GM19351 (cell line): ENCODE measurements around the gene EVX2.

Source experiments
- ATAC-seq: cut with Tn5 transposase; IDR thresholded peaks from one replicate; pipeline ENCODE4 v1.9.1; 2021; ENCODE audit warnings: mild to moderate bottlenecking, moderate library complexity; ENCODE audit not compliant: unreplicated experiment

EVX2 gene

GRCh38 chr2:176084611-176085119, 903 bp upstream of the EVX2 start:
- ATAC-seq = no peak

GRCh38 chr2:176082824-176083751, 674 bp downstream of the EVX2 start:
- ATAC-seq = no peak

- ATAC-seq = no peak
Measured at GRCh38 chr2:176082525-176082823, 1.3 kb downstream of the EVX2 start.

- ATAC-seq = no peak
Measured at GRCh38 chr2:176081837-176082524, 1.8 kb downstream of the EVX2 start.

GRCh38 chr2:176081376-176081836, 2.4 kb downstream of the EVX2 start:
- no peak for ATAC-seq

- ATAC-seq = no peak
Measured at GRCh38 chr2:176080540-176081375, 3.0 kb downstream of the EVX2 start.

GRCh38 chr2:176079831-176080539, 3.8 kb downstream of the EVX2 start:
- peak; percentile 68 for ATAC-seq

GRCh38 chr2:176079285-176079830, 4.4 kb downstream of the EVX2 start:
- ATAC-seq = no peak

- ATAC-seq = no peak
Measured at GRCh38 chr2:176078541-176079284, 5.0 kb downstream of the EVX2 start.

GRCh38 chr2:176076796-176077195, 7.0 kb downstream of the EVX2 start:
- ATAC-seq = no peak

GRCh38 chr2:176076063-176076462, 7.7 kb downstream of the EVX2 start:
- ATAC-seq = no peak

GRCh38 chr2:176075481-176075880, 8.3 kb downstream of the EVX2 start:
- ATAC-seq = no peak

GRCh38 chr2:176074919-176075425, 8.8 kb downstream of the EVX2 start:
- no peak for ATAC-seq

- no peak for ATAC-seq
Measured at GRCh38 chr2:176072951-176073904, 10.5 kb downstream of the EVX2 start.

GRCh38 chr2:176072292-176072669, 11.5 kb downstream of the EVX2 start:
- ATAC-seq = no peak

GRCh38 chr2:176071330-176072291, 12.2 kb downstream of the EVX2 start:
- no peak for ATAC-seq

- no peak for ATAC-seq
Measured at GRCh38 chr2:176068419-176068832, 15.3 kb downstream of the EVX2 start.
